K562 (cell line): ENCODE results near the gene YPEL1. TPM values are rescaled to one million over a fixed set of nuclear protein-coding genes. Genes with fewer than 3 reads are reported as not detected.

ENCODE experiments used
- ATAC-seq: fragments of 200-7000 bp; cut with Tn5 transposase; 3 replicates; pipeline ENCODE4 v1.9.1; 2020; ENCODE audit warnings: moderate library complexity
- BruUV-seq: library from RNA; stranded (reverse); fragments of 400-500 nt; replicated peaks from 2 replicates; lab custom pipeline; 2021; lab: Mats Ljungman, UMichigan
- CTCF ChIA-PET: fragments of 300-600 bp; formaldehyde crosslinking; extraction: SDS; loops from one replicate; lab custom pipeline; 2021; ENCODE audit warnings: low intra/inter-chr PET ratio; lab: Yijun Ruan, JAX
- POLR2A ChIA-PET: fragments of 300-600, 350-650 bp; sonication (Branson Sonifier 250); formaldehyde crosslinking; extraction: SDS; loops from one replicate; lab custom pipeline; 2021; ENCODE audit warnings: antibody characterized with exemption, inconsistent platforms; lab: Yijun Ruan, JAX
- DNase-seq, 4 experiments: peaks; one replicate each; pipeline versions ENCODE4 v3.0.0 to v3.0.0-alpha.2; 2011 to 2018; ENCODE audit warnings: low spot score in 3 of 4, mixed read lengths in 3 of 4; ENCODE audit errors: extremely low read depth in 1 of 4
- FAIRE-seq: peaks from 2 replicates; lab custom pipeline; 2011; peaks lifted over from hg19 to GRCh38; lab: Jason Lieb, UNC
- H2AFZ ChIP-seq: 2 replicates; pipeline ENCODE4 v1.6.0; 2011; ENCODE audit warnings: low read depth, low read length, control low read depth, inconsistent platforms
- H3K27ac ChIP-seq: fragments of 200-600 bp; 3 replicates; pipeline ENCODE4 v1.8.0; 2011; ENCODE audit warnings: low read depth, mild to moderate bottlenecking, control low read depth, inconsistent platforms, low read length, moderate library complexity, mixed read lengths; ENCODE audit errors: extremely low read depth
- H3K27me3 ChIP-seq, 2 experiments: fragments of 300-600 bp in 1 of 2; 2 replicates in 1 of 2; 3 replicates in 1 of 2; pipeline versions ENCODE4 v1.6.0 to v1.8.0; 2011; ENCODE audit warnings: inconsistent platforms in 2 of 2, low read length in 2 of 2, mild to moderate bottlenecking in 1 of 2, mixed read lengths in 1 of 2, moderate library complexity in 1 of 2; ENCODE audit not compliant: control insufficient read depth in 2 of 2, insufficient read depth in 2 of 2
- H3K36me3 ChIP-seq: fragments of 300-600 bp; 3 replicates; pipeline ENCODE4 v1.8.0; 2011; ENCODE audit warnings: mild to moderate bottlenecking, low read length, inconsistent platforms; ENCODE audit not compliant: control insufficient read depth, insufficient read depth
- H3K4me1 ChIP-seq, 2 experiments: fragments of 200-600 bp in 1 of 2; replicated peaks in 1 of 2; 2 replicates in 1 of 2; 3 replicates in 1 of 2; pipeline versions ENCODE4 v1.5.1 to v1.8.0; 2011; ENCODE audit warnings: inconsistent platforms in 2 of 2, low read length in 2 of 2, mild to moderate bottlenecking in 1 of 2, mixed read lengths in 1 of 2, moderate library complexity in 1 of 2; ENCODE audit not compliant: control insufficient read depth in 2 of 2, insufficient read depth in 2 of 2
- H3K4me2 ChIP-seq: 2 replicates; pipeline ENCODE4 v1.6.1; 2011; ENCODE audit warnings: low read length, control low read depth, inconsistent platforms, mixed read lengths; ENCODE audit not compliant: insufficient read depth
- H3K4me3 ChIP-seq: fragments of 200-600 bp; sonication (generic), shearing (Covaris generic); 2 replicates; pipeline ENCODE4 v1.5.1; 2016; ENCODE audit warnings: control low read depth, inconsistent platforms
- H3K79me2 ChIP-seq: fragments of 200-600 bp; 3 replicates; pipeline ENCODE4 v1.8.0; 2011; ENCODE audit warnings: low read length, inconsistent platforms; ENCODE audit not compliant: control insufficient read depth, insufficient read depth
- H3K9ac ChIP-seq, 2 experiments: 2 replicates each; pipeline versions ENCODE4 v1.6.0 to v1.6.1; 2011; ENCODE audit warnings: low read depth in 2 of 2, low read length in 2 of 2, control low read depth in 1 of 2, inconsistent platforms in 1 of 2, mild to moderate bottlenecking in 1 of 2, mixed read lengths in 1 of 2; ENCODE audit not compliant: insufficient read depth in 1 of 2
- H3K9me1 ChIP-seq: one replicate; pipeline ENCODE4 v1.6.0; 2011; ENCODE audit warnings: inconsistent platforms, mild to moderate bottlenecking, low read length, moderate library complexity; ENCODE audit not compliant: control insufficient read depth, insufficient read depth
- H3K9me3 ChIP-seq: replicated peaks from 2 replicates; pipeline ENCODE4 v1.5.1; 2011; ENCODE audit warnings: low read depth, low read length, inconsistent platforms; ENCODE audit not compliant: control insufficient read depth, insufficient read depth
- H4K20me1 ChIP-seq: replicated peaks from 2 replicates; pipeline ENCODE4 v1.6.1; 2011; ENCODE audit warnings: low read length, inconsistent platforms, mixed read lengths; ENCODE audit not compliant: control insufficient read depth, insufficient read depth
- BRCA1 ChIP-seq, 2 experiments: fragments of 450-650 bp in 1 of 2; sonication (generic) in 1 of 2; formaldehyde crosslinking in 1 of 2; IDR thresholded peaks; 2 replicates each; pipeline versions ENCODE4 v1.5.0 to v1.6.1; 2017 to 2020; ENCODE audit warnings: mild to moderate bottlenecking in 1 of 2, missing genetic modification reagents in 1 of 2
- NR2C2 ChIP-seq, 2 experiments: fragments of 200-800 bp in 1 of 2; sonication (Bioruptor generic) in 1 of 2; sonication (generic) in 1 of 2; formaldehyde crosslinking in 1 of 2; IDR thresholded peaks; 2 replicates each; pipeline versions ENCODE4 v1.6.1 to v1.8.0; 2016 to 2022; ENCODE audit warnings: mild to moderate bottlenecking in 1 of 2, missing compliant biosample characterization in 1 of 2, missing genetic modification characterization in 1 of 2, missing genetic modification reagents in 1 of 2
- PURB ChIP-seq: sonication (generic); formaldehyde crosslinking; IDR thresholded peaks from 2 replicates; pipeline ENCODE4 v1.9.0; 2021; ENCODE audit warnings: low read depth, mild to moderate bottlenecking, missing genetic modification reagents
- RBM22 ChIP-seq: fragments of 200-400 bp; formaldehyde crosslinking; IDR thresholded peaks from 2 replicates; pipeline ENCODE4 v1.6.1; 2018; ENCODE audit warnings: low read length, low read depth; ENCODE audit not compliant: poor library complexity, severe bottlenecking
- SREBF1 ChIP-seq: fragments of 150-350 bp; IDR thresholded peaks from 2 replicates; pipeline ENCODE4 v1.6.1; 2014; ENCODE audit warnings: antibody characterized with exemption, low read depth, low read length, borderline replicate concordance
- STAG1 ChIP-seq: sonication (generic); formaldehyde crosslinking; IDR thresholded peaks from 2 replicates; pipeline ENCODE4 v1.5.0; 2020; ENCODE audit warnings: missing genetic modification reagents, borderline replicate concordance
- SUPT5H ChIP-seq: fragments of 450-650 bp; IDR thresholded peaks from 2 replicates; pipeline ENCODE4 v1.6.1; 2016
- WGBS: fragments of 100-300 bp; shearing (Covaris generic); methylation state at CpG from one replicate; pipeline ENCODE4 v1.1.6; 2016; ENCODE audit warnings: low coverage, mixed read lengths; ENCODE audit not compliant: insufficient coverage; ENCODE audit errors: missing lambda C conversion rate; 5-methylcytosine and 5-hydroxymethylcytosine counted together
- in situ Hi-C: fragments of 300-500 bp; cut with MboI; formaldehyde crosslinking; loops from 4 replicates; pipeline ENCODE4 v1.15.0; 2018; ENCODE audit warnings: inconsistent platforms, mixed read lengths
- intact Hi-C: fragments of 100-400 bp; cut with micrococcal nuclease; formaldehyde crosslinking; loops from 2 replicates; pipeline ENCODE4 v1.14.2; 2022
- polyA plus RNA-seq, 8 experiments: library from polyadenylated mRNA; depleted of rRNA in 4 of 8; stranded (reverse) in 5 of 8; unstranded in 3 of 8; fragments of >200 nt; fragmentation: Nextera tagmentation in 2 of 8; fragmentation: Illumina TruSeq in 1 of 8; extraction: Ambion mirVana in 2 of 8; extraction: Trizol in 1 of 8; gene quantifications; 2 replicates each; pipeline versions ENCODE4 v1.2.1 to v1.2.3, GENCODE V29; 2011 to 2014; ENCODE audit warnings: inconsistent platforms in 1 of 8, missing spikeins in 1 of 8
- total RNA-seq, 7 experiments: library from RNA; depleted of rRNA in 6 of 7; stranded (reverse); fragments of >200 nt in 6 of 7; fragmentation: Illumina TruSeq in 2 of 7; extraction: Trizol in 2 of 7; gene quantifications; 2 replicates each; pipeline versions ENCODE4 v1.2.1 to v1.2.3, GENCODE V29; 2011 to 2021; ENCODE audit warnings: low replicate concordance in 1 of 7
- TF ChIP-seq, protein P1 (sequence below): sonication (generic); formaldehyde crosslinking; IDR thresholded peaks from 2 replicates; pipeline ENCODE4 v1.8.0; 2022; ENCODE audit warnings: mild to moderate bottlenecking, low read depth, missing genetic modification reagents

The YPEL1 gene
- total and polyA plus RNA-seq, 9 of the 15 experiments (the other 6 are each of a cell fraction or from before 2014, with no cell fraction given), result 0.07 to 2.2 (median 0.46) TPM

GRCh38 chr22:21765909-21766529, 30.4 kb upstream of the YPEL1 start:
- ATAC-seq (peak; percentile 3; the same call in 1 of the 3 replicates), FAIRE-seq (no peak), DNase-seq (no peak)
- Histone ChIP-seq H3K4me1 (peaks cover 4 to 5% of the 10 kb centered on the region in 2 experiments; a peak in 3 of 5 replicates), H3K36me3 (peaks cover 97% of the 10 kb centered on the region), H3K4me2 (no peak overlapping the region), H2AFZ (no peak overlapping the region), H3K9me3 (no peaks in the 10 kb centered on the region), H3K27ac (no peak overlapping the region), H3K79me2 (no peaks in the 10 kb centered on the region), H3K9me1 (no peaks in the 10 kb centered on the region), H4K20me1 (no peaks in the 10 kb centered on the region; the same call in none of the 2 replicates), H3K9ac (peak overlapping the region in 1 of 2 experiments; percentile 69; a peak in 2 of 4 replicates), H3K27me3 (no peaks in the 10 kb centered on the region), H3K4me3 (no peak overlapping the region)
- POLR2A ChIA-PET, result interaction anchor here (0.5 to 9.3 kb wide), 8 partner anchors 10 to 500 kb away, joined by 3 to 258 read pairs (median 6); no protein-coding TSS in a partner anchor
- 96% methylated on average over 11 of the region's 11 CpGs for WGBS
- TF ChIP-seq STAG1 (CRISPR knock-in tag), result 0 out of 2 replicates have a peak, but pooled peaks have one; percentile 1
- TF ChIP-seq, protein P1, sequence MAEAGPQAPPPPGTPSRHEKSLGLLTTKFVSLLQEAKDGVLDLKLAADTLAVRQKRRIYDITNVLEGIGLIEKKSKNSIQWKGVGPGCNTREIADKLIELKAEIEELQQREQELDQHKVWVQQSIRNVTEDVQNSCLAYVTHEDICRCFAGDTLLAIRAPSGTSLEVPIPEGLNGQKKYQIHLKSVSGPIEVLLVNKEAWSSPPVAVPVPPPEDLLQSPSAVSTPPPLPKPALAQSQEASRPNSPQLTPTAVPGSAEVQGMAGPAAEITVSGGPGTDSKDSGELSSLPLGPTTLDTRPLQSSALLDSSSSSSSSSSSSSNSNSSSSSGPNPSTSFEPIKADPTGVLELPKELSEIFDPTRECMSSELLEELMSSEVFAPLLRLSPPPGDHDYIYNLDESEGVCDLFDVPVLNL, result 0 out of 2 replicates have a peak, but pooled peaks have one; percentile 32
- peak; percentile 7; the same call in 1 of the 2 replicates for TF ChIP-seq NR2C2 (CRISPR knock-in tag; IDR thresholded peaks at IDR 0.05)
- no peak for TF ChIP-seq NR2C2 (tag; IDR thresholded peaks at IDR 0.05)
- peak; percentile 40; the same call in 1 of the 2 replicates for TF ChIP-seq PURB (CRISPR knock-in tag)
- TF ChIP-seq SREBF1, result no peak
- TF ChIP-seq BRCA1 (IDR thresholded peaks at IDR 0.05), result no peak
- TF ChIP-seq BRCA1 (CRISPR knock-in tag; IDR thresholded peaks at IDR 0.05), result peak; percentile 96; the same call in 1 of the 2 replicates
- TF ChIP-seq RBM22, result peak; percentile 93
- no peak for TF ChIP-seq SUPT5H
- in situ Hi-C loops (no loop called here), intact Hi-C loops (no loop called here)
- BruUV-seq, result no TSS peak
- CTCF ChIA-PET, result no interaction called here
